Suprapubic skin (tissue), 4 donors: ENCODE data around the gene BOLA3.

Experiments used
- EP300 ChIP-seq: sonication (generic); formaldehyde crosslinking; IDR thresholded peaks from one replicate; pipeline ENCODE4 v1.6.1; 2017; ENCODE audit warnings: antibody characterized with exemption
- POLR2A ChIP-seq, 2 donors: fragments of 450-650 bp; IDR thresholded peaks; one replicate each; pipeline ENCODE4 v1.6.1; 2017; ENCODE audit warnings: antibody characterized with exemption in 2 of 2, mild to moderate bottlenecking in 2 of 2, moderate library complexity in 2 of 2
- POLR2AphosphoS5 ChIP-seq, 3 donors: sonication (generic); formaldehyde crosslinking; IDR thresholded peaks; one replicate each; pipeline ENCODE4 v1.6.1; 2017; ENCODE audit warnings: antibody characterized with exemption in 3 of 3
- TF ChIP-seq, protein P1 (sequence below), 2 donors: fragments of 200-600 bp in 1 of 2; fragments of 450-650 bp in 1 of 2; sonication (generic) in 1 of 2; IDR thresholded peaks; one replicate each; pipeline ENCODE4 v1.5.1; 2016 to 2019; ENCODE audit warnings: antibody characterized with exemption in 2 of 2, mild to moderate bottlenecking in 1 of 2, moderate library complexity in 1 of 2

GRCh38 chr2:74155830-74156229 lies 8.1 kb upstream of the BOLA3 start:
- TF ChIP-seq, protein P1, sequence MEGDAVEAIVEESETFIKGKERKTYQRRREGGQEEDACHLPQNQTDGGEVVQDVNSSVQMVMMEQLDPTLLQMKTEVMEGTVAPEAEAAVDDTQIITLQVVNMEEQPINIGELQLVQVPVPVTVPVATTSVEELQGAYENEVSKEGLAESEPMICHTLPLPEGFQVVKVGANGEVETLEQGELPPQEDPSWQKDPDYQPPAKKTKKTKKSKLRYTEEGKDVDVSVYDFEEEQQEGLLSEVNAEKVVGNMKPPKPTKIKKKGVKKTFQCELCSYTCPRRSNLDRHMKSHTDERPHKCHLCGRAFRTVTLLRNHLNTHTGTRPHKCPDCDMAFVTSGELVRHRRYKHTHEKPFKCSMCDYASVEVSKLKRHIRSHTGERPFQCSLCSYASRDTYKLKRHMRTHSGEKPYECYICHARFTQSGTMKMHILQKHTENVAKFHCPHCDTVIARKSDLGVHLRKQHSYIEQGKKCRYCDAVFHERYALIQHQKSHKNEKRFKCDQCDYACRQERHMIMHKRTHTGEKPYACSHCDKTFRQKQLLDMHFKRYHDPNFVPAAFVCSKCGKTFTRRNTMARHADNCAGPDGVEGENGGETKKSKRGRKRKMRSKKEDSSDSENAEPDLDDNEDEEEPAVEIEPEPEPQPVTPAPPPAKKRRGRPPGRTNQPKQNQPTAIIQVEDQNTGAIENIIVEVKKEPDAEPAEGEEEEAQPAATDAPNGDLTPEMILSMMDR (IDR thresholded peaks at IDR 0.05): no peak
- TF ChIP-seq POLR2A (IDR thresholded peaks at IDR 0.05) (no peak), POLR2AphosphoS5 (IDR thresholded peaks at IDR 0.05) (no peak), EP300 (no peak)
